ENCODE measurements around the gene SYNPO2.
A peak's percentile ranks its signal among the peaks of the same experiment; 100 is the strongest.
"Not testable (repeated sequence)": the region's sequence is repeated elsewhere in the genome, so short reads cannot be mapped to it uniquely, and the experiment has no call there.

The SYNPO2 gene

DNA sequence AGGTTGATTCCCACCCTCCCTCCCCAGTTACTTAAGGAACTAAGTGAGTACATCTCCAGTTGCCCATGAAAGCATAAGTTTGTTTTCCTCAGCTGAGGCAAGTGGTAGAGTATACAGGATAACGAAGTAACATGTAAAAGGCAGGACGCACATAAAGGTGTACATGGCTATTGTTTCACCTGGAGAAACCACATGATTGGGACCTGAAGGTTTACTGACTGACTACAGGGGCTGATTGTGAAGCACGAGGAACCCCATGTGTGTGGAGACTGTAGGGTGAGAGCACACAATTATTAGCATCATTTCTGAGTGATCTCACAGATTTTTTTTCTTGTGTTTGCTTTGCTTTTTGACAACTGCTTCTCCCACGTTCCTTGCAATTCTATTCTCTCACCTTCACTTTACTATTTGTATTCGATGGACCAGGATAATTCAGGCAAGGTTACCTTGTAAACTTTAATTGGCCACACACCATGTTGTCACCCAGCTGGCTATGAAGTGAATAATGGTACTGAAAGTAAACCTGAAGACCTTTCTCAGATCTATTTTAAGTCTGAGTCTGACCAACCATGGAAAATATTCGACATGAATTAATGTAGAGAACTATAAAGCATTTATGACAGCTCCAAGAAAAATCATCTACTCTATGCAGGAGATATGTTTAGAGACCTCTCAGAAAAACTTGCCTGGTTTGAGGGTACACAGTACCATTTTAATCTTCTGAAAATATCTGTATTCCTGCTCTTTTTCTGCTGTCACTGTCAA is 144.4 kb downstream of the SYNPO2 start:
- no peak for DNase-seq (ENCODE audit: low spot score)

DNA sequence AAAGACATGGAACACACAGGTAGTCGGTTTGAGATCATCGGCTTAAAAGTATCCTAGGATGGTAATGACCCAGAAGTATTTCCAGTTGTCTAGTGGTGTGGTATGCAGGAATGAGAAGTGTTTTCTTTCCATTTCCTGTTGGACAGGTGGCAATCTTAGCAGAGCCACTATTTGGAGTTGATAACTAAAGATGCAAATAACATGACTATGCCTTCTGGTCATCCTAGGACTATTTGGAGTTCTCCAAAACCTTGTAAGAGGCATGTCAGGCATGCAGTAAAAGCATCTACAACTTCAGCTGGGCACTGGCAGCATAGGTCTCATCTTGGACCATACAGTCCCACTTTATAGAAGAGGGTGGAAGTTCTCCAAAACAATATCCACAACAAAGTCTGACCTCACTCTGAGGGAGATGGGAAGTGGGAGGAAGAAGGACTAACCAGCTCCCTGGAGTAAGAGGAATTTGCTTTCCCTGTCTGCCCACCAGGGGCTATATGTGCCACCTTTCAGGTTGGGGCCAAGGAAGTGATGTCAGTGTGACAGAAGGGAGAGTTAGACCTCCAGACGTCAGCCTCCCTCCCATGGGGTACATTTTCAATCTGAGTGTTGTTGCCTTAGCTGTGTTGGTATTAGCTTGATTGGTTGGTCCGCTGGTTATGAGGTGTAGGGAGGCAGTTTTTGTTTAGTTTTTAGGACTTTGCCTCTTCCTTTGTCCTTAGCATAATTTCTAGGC is 145.8 kb downstream of the SYNPO2 start:
- no peak for DNase-seq (ENCODE audit: low spot score)

DNA sequence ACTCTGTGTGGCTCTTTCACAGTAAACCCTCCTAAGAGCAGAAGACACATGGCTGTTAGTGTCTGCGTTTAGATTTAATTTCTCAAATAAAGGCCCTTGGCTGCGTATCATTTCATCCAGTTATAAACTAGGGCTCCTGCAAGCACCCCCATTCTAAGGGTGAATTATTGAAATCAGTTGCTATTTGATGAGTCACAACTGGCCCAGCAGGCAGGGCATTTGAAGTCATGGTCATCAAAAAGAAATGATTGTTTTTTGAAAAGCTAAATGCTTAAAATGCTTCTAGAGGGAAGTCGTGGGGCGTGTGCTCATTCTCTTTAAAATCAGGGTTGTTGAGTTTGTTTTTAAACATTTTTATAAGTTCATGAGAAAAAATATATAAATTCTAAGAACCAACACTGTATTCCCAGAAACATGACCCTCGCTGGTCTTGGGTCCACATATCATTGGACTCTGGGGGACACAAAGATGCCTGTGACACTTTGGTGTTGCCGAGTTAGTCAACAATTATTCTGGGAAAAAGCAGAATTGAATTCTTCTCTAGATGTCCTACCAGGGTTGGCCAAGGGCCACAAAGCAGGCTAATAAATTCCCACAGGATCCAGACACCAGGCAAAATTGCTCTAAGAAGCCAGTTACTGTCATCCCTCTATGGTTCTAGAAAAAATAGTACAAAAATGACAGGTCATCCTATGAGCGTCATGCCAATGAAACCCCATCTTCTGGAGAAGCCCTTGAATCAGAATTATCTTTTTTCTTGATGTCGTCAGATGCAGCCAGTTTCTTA is 147.5 kb downstream of the SYNPO2 start:
- no peak for DNase-seq (ENCODE audit: low spot score)

DNA sequence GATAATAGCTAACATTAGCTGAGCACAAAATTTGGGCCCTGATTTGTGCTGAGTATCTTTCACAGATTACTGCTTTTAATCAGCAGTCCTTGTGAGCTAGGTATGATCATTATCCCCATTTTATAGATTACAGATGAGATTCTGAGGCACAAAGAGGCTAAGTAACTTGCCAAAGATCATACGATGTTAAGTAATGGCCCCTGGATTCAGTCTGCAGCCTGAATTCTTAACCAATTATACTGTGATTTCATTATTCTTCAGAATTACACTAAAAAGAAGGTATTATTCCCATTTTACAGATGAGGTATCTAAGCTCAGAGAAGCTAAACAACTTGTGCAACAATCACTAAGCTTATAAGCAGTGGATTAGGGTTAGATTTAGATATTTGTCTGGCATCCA is 149.1 kb downstream of the SYNPO2 start:
- no peak for DNase-seq (ENCODE audit: low spot score)

DNA sequence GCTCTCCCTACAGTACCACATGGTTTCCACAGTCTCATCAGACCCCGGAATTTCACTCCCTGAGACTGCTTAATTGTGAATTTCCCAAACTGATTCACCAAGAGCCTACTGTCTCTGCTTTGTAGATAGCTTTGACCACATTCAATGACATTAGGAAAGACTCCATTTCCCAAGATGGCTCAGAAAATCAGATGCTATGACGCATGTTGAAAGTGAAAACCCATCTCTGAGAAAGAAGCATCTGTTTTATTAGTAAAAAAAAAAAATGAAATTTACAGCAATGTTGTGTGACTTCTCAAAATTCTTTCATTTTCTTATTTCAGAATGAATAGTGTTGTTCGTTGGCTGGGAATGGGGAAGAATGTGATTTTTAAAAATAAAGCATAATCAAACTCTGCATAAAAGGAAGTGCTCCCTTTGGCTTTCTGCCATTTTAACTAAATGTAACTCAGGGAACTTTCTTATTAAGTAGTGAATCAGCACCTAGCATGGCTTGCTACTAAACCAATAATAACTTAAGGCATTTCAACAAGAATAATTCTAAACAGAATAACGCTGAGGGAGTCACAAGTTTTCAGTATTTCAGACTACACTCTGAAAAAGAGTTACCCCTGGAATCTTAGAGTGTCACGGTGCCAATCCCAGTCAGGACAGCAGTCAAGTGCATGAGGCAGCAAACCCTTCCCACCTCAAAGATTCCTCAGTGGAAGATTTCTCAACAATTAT is 149.6 kb downstream of the SYNPO2 start:
- no peak for DNase-seq (ENCODE audit: low spot score)

DNA sequence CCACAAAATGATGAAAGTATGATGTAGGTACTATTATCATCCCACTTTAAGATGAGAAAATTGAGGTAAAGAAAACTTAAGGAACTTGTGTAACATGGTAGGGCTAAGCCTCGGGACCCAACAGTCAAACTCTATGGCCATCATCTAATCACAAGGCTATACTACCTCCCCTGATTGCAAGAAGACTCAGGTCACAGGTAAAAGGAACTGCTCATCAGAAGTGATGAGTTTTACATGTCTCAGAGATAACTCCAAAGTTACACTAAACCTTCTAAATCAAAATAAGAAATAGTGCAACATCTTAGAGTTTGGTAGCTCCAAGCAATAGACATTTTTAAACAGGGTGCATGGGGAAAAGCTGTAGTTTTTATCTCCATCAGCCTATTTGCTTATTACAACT is 150.5 kb downstream of the SYNPO2 start:
- DNase-seq (ENCODE audit: low spot score): no peak

DNA sequence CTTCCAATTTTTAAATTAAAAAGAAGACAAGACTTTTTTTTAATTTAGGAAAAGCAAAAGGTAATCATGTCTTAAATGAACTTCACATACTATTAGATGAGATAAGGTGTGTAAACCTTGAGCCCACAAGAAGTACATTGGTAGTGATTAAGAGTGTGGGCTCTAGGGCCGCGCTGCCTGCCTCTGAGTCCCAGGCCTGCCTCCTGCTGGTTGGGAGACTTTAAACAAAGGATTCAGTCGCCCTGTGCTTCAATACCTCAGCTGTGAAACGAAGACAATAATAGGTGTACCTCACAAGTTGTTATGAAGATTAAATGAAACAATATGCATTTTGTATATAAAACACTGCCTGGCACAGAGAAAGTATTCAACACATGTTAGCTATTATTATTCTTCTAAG is 151.1 kb downstream of the SYNPO2 start:
- no peak for DNase-seq (ENCODE audit: low spot score)

DNA sequence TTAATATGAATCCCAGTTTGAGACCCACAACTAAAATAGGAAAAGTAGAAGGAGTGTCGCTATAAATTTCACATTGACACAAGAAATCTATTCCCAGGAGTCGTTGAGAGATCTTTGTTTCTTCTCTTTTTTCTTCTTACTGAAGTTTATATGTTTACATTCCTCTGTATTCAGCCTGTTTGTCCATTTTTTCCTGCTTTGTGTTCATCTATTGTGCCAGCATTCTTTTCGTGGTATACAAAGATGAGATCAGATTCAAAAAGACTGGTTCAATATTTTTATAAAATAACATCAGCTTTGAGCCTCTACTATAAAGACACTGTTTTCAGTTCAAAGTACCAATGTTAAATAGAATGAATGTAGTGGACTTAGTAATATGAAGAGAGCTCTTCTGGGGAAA is 151.6 kb downstream of the SYNPO2 start:
- no peak for DNase-seq (ENCODE audit: low spot score)

DNA sequence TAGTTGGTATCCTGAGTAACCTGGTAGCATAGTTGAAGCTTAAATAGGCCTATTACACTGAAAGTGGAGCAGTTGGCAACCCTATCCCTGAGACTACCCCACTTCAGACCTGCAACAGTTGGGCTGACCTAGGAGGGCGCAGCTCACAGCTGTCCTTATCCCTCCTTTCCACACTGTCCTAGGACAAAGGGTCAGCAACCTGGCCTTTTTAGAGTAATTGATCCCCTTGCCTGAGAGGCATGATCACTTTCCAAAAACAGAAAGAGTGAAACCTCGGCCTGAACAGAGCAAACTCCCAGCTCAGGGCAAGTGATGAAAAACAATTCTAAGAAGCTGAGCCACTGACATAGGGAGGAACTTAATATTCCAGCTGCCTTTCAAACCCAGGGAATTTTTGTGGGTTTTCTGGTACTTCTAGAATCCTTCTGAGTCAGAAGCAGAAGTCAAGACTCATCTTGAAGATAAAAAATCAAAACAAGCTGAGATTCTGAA is 152.1 kb downstream of the SYNPO2 start:
- no peak for DNase-seq (ENCODE audit: low spot score)

DNA sequence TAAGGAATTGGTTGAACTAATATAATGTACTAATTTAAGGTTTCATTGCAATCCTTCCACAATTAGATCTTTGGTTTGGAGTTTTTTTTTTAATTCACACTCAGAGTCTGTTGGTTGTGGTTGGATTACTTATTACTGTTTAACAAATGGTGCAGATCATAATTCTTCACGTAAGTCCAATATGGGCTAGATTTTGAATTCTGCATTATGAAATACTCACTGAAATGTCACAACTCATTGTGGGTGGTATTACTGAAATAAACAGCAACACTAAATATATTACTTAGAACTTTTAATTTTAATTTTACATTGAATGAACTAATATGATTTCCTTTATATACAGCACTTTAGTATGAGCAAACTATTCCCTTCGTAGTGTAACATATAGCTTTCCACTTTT is 152.7 kb downstream of the SYNPO2 start:
- no peak for DNase-seq (ENCODE audit: low spot score)

DNA sequence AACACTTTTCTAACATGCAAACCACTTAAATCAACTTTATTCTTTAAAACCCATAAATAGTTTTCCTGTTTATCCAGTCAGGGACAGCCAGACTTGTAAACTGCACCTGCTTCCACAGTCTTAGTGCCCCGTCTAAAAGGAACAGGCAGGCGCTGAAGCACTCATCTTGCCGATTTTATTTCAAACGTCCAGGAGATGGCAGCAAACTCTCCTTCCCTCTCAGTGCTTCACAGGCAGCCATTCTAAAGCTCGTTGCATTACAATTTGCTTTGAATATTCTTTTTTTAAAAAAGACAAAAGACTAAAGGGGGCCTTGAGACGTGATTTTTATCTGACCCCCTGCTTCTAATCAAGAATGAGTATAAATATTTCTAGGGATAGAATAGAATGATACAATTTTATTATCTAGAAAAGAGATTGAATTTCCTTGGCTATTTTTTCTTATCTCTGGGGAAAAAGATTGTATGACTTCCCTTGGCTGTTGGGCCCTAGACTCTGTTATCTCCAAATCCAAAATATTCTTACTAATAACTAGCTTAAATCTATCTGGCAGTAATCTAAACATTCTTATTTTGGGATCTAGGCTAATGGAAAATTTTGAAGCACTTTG is 153.4 kb downstream of the SYNPO2 start:
- DNase-seq (ENCODE audit: low spot score): peak; percentile 73

DNA sequence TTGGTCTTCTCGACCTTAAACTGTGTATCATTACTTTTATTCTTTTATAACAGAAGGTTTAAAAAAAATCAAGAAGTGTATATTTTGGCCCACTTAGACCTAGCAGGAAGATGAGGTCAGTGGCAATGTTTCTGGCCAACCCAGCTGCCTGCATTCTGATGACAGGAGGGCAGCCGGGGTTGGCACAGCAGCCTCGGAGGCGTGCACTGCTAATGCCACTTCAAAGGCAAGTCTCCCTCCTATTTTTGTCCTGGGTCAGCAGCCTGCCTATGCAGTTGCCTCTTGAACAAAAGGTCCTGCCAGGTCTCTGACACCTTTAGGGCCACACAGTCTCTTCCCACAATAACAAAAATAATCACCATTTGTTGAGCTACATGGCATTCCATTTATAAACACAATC is 157.6 kb downstream of the SYNPO2 start:
- DNase-seq (ENCODE audit: low spot score): no peak

DNA sequence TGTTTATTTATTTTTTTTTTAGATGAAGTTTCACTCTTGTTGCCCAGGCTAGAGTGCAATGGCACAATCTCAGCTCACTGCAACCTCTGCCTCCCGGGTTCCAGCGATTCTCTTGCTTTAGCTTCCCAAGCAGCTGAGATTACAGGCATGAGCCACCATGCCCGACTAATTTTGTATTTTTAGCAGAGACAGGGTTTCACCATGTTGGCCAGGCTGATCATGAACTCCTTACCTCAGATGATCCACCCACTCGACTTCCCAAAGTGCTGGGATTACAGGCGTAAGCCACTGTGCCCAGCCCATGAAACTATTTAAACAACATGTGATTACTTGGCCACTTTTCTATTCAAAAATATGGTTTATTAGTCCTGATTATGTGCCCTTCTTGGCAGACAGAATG is 158.4 kb downstream of the SYNPO2 start:
- DNase-seq (ENCODE audit: low spot score): not testable (repeated sequence)

DNA sequence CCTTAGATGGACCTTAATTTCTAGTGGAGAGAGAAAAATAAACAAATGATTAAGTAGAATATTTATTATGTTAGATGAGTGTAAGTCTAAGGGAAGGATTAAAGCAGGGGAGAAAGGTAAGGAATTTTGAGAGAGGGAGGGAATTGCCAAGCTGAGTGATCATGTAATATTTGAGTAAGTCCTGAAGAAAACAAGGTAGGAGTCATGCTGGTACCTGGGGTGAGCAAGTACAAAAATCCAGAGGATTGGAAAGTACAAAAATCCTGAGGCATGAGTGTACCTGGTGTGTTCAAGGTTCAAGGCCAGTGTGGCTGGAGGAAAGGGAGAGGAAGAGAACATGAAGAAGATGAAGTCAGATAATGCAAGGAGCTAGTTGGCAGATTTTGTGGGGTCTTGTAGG is 159.8 kb downstream of the SYNPO2 start:
- DNase-seq (ENCODE audit: low spot score): no peak

DNA sequence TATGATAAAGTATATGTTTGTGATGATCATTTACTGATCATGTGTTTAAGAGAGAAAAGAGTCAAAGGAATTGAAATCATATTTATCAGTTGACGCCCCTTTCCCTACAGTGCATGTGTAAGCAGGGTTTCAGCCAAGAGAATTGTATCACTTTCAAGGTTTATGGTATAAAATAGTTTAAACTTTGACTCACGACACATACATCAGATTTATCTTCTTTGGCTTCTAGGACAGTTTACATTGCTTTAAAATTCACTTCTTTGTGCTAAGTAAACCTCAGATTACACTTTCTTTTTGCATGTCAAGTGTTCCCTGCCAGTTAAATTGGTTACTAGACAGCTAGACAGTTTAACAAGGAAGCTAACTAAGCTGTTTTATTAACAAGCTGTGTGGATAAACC is 160.7 kb downstream of the SYNPO2 start:
- no peak for DNase-seq (ENCODE audit: low spot score)

DNA sequence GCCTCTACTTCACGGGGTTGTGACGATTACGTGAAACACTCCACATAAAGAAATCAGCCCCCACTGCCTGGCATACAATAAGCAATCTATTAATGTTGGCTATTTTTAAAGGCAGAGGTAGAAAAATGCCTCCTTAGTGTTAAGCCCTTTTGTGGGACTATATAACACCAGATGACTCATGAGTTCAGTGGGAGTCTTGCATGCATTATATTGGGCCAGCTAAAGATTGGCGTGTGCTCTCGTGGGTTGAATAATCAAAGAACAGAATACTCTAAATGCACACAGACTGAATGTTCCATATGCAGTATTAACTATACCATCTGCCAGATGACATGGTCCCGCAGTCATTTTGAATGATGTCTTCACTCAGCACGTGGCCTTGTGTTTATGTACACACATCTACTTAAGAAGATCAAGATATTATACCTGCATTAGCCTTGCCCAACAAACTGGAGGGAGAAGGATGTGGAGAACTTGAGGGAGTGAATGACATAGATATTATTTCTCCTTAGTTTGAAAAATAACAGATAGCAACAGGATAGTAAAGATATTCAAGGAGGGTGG is 162.0 kb downstream of the SYNPO2 start:
- no peak for DNase-seq (ENCODE audit: low spot score)

DNA sequence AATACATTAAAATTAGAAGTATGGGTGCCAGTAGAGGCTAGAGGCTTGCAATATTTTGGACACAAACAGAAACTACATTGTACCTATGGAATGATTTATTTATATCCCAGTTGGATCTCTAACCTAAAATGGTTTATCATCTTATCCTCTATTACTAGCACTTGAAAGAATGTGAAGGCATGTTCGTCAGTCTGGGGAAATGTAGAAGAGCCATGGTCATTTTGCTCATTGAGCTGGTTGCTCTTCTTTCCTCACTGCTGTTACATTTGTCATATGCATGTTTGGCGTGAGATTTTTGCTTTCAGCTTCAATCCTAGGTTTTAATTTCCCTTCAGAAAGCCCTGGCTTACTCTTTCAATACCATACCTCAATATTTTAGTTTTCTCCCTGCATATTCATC is 164.6 kb downstream of the SYNPO2 start:
- no peak for DNase-seq (ENCODE audit: low spot score)

DNA sequence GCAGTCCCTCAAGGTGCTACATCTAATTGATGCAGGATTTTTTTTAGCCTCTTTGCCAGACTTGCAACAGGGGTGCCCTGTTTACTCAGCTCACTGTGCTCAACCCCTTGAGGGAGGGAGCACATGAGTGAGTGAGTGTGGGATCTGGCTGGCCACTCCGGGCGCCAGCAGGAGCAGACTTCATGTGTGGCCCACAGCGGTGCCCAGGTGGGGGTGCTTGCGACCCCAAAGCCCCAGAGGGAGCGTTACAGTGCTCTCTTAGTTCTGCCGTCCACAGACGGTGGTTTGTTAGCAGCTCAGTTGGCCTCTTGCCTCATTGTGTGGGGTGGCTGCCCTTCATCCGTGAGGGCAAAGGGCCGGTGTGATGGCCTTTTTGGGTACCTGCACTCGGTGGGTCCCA is 165.3 kb downstream of the SYNPO2 start:
- no peak for DNase-seq (ENCODE audit: low spot score)

DNA sequence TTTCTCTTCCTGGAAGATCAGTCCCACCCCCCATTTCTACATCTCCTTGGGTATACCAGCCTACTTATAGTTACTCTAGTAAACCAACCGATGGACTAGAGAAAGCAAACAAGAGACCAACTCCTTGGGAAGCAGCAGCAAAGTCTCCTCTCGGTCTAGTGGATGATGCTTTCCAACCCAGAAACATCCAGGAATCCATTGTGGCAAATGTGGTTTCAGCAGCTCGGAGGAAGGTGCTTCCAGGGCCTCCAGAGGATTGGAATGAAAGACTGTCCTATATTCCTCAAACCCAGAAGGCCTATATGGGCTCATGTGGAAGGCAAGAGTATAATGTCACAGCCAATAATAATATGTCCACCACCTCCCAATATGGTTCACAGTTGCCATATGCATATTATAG is 168.8 kb downstream of the SYNPO2 start:
- no peak for DNase-seq (ENCODE audit: low spot score)

DNA sequence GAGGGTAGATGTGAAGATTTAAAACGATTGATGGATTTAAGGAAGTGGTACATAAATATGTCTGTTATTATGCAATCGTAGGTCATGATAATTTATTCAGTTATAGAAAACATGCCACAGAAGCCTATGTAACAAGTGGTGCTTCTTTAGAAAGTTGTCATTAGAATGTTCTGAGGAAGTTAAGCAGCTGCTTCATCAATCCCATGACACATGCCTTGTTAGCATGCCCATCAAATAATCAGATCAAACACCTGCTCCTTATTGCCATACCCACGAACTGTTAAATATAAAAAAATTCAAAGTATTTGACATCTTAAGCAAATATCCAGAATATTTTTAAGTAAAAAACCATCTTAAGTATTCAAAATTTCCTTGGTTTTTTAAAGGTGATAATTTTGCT is 170.6 kb downstream of the SYNPO2 start:
- no peak for DNase-seq (ENCODE audit: low spot score)

DNA sequence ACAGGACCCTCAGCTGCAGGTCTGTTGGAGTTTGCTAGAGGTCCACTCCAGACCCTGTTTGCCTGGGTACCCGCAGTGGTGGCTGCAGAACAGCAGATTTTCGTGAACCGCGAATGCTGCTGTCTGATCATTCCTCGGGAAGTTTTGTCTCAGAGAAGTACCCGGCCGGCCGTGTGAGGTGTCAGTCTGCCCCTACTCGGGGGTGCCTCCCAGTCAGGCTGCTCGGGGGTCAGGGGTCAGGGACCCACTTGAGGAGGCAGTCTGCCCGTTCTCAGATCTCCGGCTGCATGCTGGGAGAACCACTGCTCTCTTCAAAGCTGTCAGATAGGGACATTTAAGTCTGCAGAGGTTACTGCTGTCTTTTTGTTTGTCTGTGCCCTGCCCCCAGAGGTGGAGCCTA is 178.5 kb downstream of the SYNPO2 start:
- not testable (repeated sequence) for DNase-seq (ENCODE audit: low spot score)
